ENCODE results near the gene RPTN. TPM values are rescaled to one million over a fixed set of nuclear protein-coding genes. Genes with fewer than 3 reads are reported as not detected.

The RPTN gene
- total RNA-seq, 1 donor from 2014 or later, result not detected

DNA sequence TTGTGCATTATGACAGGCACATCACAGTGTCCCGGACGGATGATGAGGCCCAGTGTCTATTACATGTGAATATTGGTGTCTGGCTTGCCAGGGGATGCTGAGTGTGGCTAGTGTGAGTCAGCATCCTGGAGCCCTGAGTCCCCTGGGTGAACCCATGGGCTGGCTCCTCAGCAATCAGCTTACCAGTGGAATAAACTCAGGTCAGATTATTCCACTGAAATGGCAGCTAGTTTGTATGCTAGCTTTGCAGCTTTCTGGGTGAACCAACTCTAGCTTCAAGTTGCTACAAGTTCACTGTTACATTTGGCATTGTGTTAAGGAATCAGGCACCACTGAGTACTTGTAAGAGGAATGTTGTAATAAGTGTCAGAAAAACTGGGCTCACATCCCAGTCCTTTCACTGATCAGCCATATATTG, 23.9 kb upstream of the RPTN start:
- Mint-ChIP-seq H3K27me3 (ENCODE audit: insufficient read depth) (peaks cover 11% of the 10 kb centered on the region), H3K4me3 (no peak overlapping the region), H3K9me3 (no peaks in the 10 kb centered on the region), H3K27ac (no peak overlapping the region), H3K4me1 (ENCODE audit: low read depth) (no peaks in the 10 kb centered on the region), H3K36me3 (ENCODE audit: low read depth) (no peaks in the 10 kb centered on the region)
- DNase-seq (ENCODE audit: low spot score), result no peak
- intact Hi-C loops (cut with micrococcal nuclease), result no loop called here

- no peaks in the 10 kb centered on the region for H3K36me3 Mint-ChIP-seq (ENCODE audit: low read depth)
- no peak overlapping the region for H3K27ac Mint-ChIP-seq
- peaks cover 12% of the 10 kb centered on the region for H3K27me3 Mint-ChIP-seq (ENCODE audit: insufficient read depth)
- no peak for DNase-seq (ENCODE audit: low spot score)
- no peaks in the 10 kb centered on the region for H3K9me3 Mint-ChIP-seq
- intact Hi-C loops (cut with micrococcal nuclease), result no loop called here
- no peaks in the 10 kb centered on the region for H3K4me1 Mint-ChIP-seq (ENCODE audit: low read depth)
- H3K4me3 Mint-ChIP-seq, result no peak overlapping the region
Observed at GRCh38 chr1:152182431-152182830, 23.4 kb upstream of the RPTN start.

- H3K27me3 Mint-ChIP-seq (ENCODE audit: insufficient read depth), result peaks cover 17% of the 10 kb centered on the region
Observed at GRCh38 chr1:152179566-152179965, 20.5 kb upstream of the RPTN start.

GRCh38 chr1:152170287-152170905, 11.4 kb upstream of the RPTN start:
- Mint-ChIP-seq H3K27ac (no peak overlapping the region), H3K36me3 (ENCODE audit: low read depth) (no peaks in the 10 kb centered on the region), H3K27me3 (ENCODE audit: insufficient read depth) (peaks cover 6% of the 10 kb centered on the region), H3K4me1 (ENCODE audit: low read depth) (peaks cover 7% of the 10 kb centered on the region), H3K4me3 (no peak overlapping the region), H3K9me3 (peaks cover 3% of the 10 kb centered on the region)
- intact Hi-C loops (cut with micrococcal nuclease), result no loop called here
- no peak for DNase-seq (ENCODE audit: low spot score)

More at GRCh38 chr1:152179566-152179965, 20.5 kb upstream of the RPTN start:
- H3K36me3 Mint-ChIP-seq (ENCODE audit: low read depth), result no peaks in the 10 kb centered on the region
- intact Hi-C loops (cut with micrococcal nuclease), result no loop called here
- H3K4me1 Mint-ChIP-seq (ENCODE audit: low read depth), result no peaks in the 10 kb centered on the region
- H3K4me3 Mint-ChIP-seq, result no peak overlapping the region
- no peak overlapping the region for H3K27ac Mint-ChIP-seq
- no peak for DNase-seq (ENCODE audit: low spot score)
- H3K9me3 Mint-ChIP-seq, result peaks cover 2% of the 10 kb centered on the region

- intact Hi-C loops (cut with micrococcal nuclease), result no loop called here
- Mint-ChIP-seq H3K4me1 (ENCODE audit: low read depth) (peaks cover 7% of the 10 kb centered on the region), H3K9me3 (peaks cover 3% of the 10 kb centered on the region), H3K36me3 (ENCODE audit: low read depth) (no peaks in the 10 kb centered on the region), H3K4me3 (no peak overlapping the region), H3K27me3 (ENCODE audit: insufficient read depth) (peaks cover 3% of the 10 kb centered on the region), H3K27ac (no peak overlapping the region)
- DNase-seq (ENCODE audit: low spot score), result no peak
Observed at GRCh38 chr1:152169366-152170025, 10.5 kb upstream of the RPTN start.

DNA sequence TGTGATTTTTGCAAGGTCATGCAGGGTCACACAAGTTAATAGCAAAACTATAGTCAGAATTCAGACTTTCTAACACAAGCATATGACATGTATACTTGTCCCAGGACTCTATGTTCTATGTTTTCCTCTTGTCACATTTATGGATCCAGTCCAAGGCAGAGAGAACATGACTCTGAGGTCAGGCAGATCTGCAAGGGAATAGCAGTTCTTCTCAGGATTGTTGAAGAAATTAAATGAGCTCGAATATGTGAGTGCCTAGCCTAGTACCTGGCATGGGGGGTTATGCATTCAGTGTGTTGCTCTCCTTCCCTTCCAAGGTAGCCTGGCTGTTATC, 9.5 kb upstream of the RPTN start:
- intact Hi-C loops (cut with micrococcal nuclease), result no loop called here
- Mint-ChIP-seq H3K36me3 (ENCODE audit: low read depth) (no peaks in the 10 kb centered on the region), H3K4me3 (no peak overlapping the region), H3K4me1 (ENCODE audit: low read depth) (peaks cover 7% of the 10 kb centered on the region), H3K27me3 (ENCODE audit: insufficient read depth) (no peaks in the 10 kb centered on the region), H3K27ac (no peak overlapping the region), H3K9me3 (peaks cover 3% of the 10 kb centered on the region)
- no peak for DNase-seq (ENCODE audit: low spot score)

DNA sequence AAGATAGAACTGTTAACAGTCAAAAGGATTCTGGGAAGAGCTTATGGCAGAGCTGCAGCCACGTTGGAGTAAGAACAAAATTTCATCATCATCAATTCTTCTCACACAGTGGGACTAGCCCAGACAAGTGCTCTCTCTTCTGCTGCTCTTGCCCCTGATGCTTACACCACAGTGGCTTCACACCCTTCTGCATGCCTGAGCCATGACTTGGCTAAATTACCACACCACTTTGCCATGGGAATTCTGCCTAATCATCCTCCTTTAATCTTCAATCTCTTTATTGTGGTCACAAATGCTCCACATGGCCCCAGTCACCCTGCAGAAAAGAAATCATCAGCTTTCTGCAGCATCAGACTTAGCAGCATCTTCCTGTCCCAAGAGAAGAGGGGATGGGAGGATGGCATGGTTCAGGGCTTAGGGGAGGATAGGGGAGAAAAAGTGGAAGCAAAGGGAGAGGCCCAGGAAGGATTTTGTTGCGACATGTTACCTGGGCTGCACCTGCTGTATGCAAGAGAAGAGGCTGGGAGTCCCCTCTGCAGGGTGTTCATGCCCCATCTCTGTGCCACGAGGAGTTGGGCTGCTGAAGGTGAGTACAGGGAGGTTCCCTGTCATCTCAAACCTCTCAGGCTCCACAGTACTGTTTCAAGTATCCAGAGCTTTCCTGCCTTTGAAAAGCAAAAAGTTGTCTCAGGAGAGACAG, 9.0 kb upstream of the RPTN start:
- Mint-ChIP-seq H3K4me3 (no peak overlapping the region), H3K27me3 (ENCODE audit: insufficient read depth) (no peaks in the 10 kb centered on the region), H3K9me3 (peaks cover 3% of the 10 kb centered on the region), H3K4me1 (ENCODE audit: low read depth) (peaks cover 7% of the 10 kb centered on the region), H3K27ac (no peak overlapping the region), H3K36me3 (ENCODE audit: low read depth) (no peaks in the 10 kb centered on the region)
- DNase-seq (ENCODE audit: low spot score), result no peak
- intact Hi-C loops (cut with micrococcal nuclease), result no loop called here

DNA sequence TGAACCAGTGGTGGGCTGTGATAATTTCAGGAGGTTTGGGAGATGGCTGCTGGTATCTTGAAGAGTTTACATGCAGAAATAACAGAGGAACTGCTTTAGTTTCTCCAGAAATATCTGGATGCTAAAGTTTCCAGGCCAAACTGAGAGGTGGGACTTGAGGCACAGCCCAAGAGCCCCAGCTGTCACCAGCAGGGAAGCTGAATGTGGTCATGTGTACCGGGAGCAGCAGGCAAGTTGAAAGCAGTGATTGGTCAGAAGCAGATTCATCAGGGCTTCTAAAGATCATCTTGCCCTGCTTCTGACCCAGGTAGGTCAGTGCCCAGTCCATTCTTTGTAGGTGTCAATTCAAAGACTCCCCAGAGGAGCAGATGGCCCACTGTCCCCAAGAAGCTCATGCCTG, 7.9 kb upstream of the RPTN start:
- Mint-ChIP-seq H3K27me3 (ENCODE audit: insufficient read depth) (peaks cover 3% of the 10 kb centered on the region), H3K4me1 (ENCODE audit: low read depth) (peaks cover 7% of the 10 kb centered on the region), H3K9me3 (peaks cover 3% of the 10 kb centered on the region), H3K27ac (no peak overlapping the region), H3K4me3 (no peak overlapping the region), H3K36me3 (ENCODE audit: low read depth) (no peaks in the 10 kb centered on the region)
- DNase-seq (ENCODE audit: low spot score), result no peak
- intact Hi-C loops (cut with micrococcal nuclease), result no loop called here

GRCh38 chr1:152165286-152166077, 6.5 kb upstream of the RPTN start:
- intact Hi-C loops (cut with micrococcal nuclease), result no loop called here
- Mint-ChIP-seq H3K27me3 (ENCODE audit: insufficient read depth) (peaks cover 12% of the 10 kb centered on the region), H3K27ac (no peak overlapping the region), H3K9me3 (peaks cover 3% of the 10 kb centered on the region), H3K36me3 (ENCODE audit: low read depth) (no peaks in the 10 kb centered on the region), H3K4me1 (ENCODE audit: low read depth) (peaks cover 7% of the 10 kb centered on the region), H3K4me3 (no peak overlapping the region)
- DNase-seq (ENCODE audit: low spot score), result no peak

- H3K4me3 Mint-ChIP-seq, result no peak overlapping the region
- H3K27ac Mint-ChIP-seq, result no peak overlapping the region
- DNase-seq (ENCODE audit: low spot score), result no peak
- intact Hi-C loops (cut with micrococcal nuclease), result no loop called here
- peaks cover 12% of the 10 kb centered on the region for H3K27me3 Mint-ChIP-seq (ENCODE audit: insufficient read depth)
- H3K4me1 Mint-ChIP-seq (ENCODE audit: low read depth), result peaks cover 7% of the 10 kb centered on the region
- peaks cover 3% of the 10 kb centered on the region for H3K9me3 Mint-ChIP-seq
- H3K36me3 Mint-ChIP-seq (ENCODE audit: low read depth), result no peaks in the 10 kb centered on the region
Observed at GRCh38 chr1:152164517-152165136, 5.6 kb upstream of the RPTN start.

GRCh38 chr1:152162792-152163463, 3.9 kb upstream of the RPTN start:
- no peak for DNase-seq (ENCODE audit: low spot score)
- Mint-ChIP-seq H3K9me3 (peaks cover 3% of the 10 kb centered on the region), H3K4me3 (no peak overlapping the region), H3K27ac (no peak overlapping the region), H3K4me1 (ENCODE audit: low read depth) (peaks cover 7% of the 10 kb centered on the region), H3K27me3 (ENCODE audit: insufficient read depth) (peaks cover 12% of the 10 kb centered on the region), H3K36me3 (ENCODE audit: low read depth) (no peaks in the 10 kb centered on the region)
- intact Hi-C loops (cut with micrococcal nuclease), result no loop called here

GRCh38 chr1:152160576-152160975, 1.5 kb upstream of the RPTN start:
- Mint-ChIP-seq H3K27me3 (ENCODE audit: insufficient read depth) (peaks cover 12% of the 10 kb centered on the region), H3K27ac (no peak overlapping the region), H3K4me3 (no peak overlapping the region), H3K36me3 (ENCODE audit: low read depth) (no peaks in the 10 kb centered on the region), H3K9me3 (peaks cover 1% of the 10 kb centered on the region), H3K4me1 (ENCODE audit: low read depth) (peaks cover 2% of the 10 kb centered on the region)
- no peak for DNase-seq (ENCODE audit: low spot score)
- intact Hi-C loops (cut with micrococcal nuclease), result no loop called here
